HG02610 (cell line): Measurements from ENCODE around the gene CHMP6.
"Not testable (repeated sequence)": the region's sequence is repeated elsewhere in the genome, so short reads cannot be mapped to it uniquely, and the experiment has no call there.

Experiments
- ATAC-seq: cut with Tn5 transposase; IDR thresholded peaks from one replicate; pipeline ENCODE4 v1.9.1; 2021; ENCODE audit warnings: mild to moderate bottlenecking, moderate library complexity; ENCODE audit not compliant: unreplicated experiment

Gene CHMP6

DNA sequence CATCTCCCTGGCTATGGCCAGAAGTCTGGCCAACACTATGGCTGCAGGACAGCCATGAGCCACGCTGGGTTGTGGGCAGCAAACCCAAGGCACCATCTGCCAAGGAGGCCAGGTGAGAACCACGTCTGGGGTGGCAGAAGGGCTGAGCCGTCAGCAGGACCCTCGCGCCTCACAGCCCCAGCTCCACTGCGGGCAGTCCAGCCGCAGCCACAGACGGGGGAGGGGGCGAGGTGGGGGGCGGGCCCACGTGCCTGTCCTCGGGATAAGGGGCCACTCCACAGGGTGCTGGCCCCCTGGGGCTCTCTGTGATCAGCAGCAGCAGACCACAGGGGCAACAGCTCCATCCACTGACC, 36.8 kb downstream of the CHMP6 start:
- no peak for ATAC-seq

DNA sequence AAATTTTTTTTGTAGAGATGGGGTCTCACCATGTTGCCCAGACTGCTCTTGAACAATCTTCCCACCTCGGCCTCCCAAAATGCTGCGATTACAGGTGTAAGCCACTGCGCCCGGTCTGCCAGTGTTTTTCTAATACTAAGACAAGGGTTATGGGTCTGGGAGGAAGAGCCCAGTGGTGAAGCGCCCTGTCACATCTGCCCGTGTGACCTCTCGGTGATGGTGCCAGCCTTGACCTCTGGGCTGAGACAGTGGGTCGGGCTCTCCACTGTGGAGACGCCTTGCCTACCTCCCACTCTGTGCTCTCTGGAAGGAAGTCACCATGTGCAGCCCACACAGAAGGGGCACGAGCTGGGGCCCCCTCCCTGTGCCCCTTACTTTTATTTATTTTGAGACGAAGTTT, 38.2 kb downstream of the CHMP6 start:
- no peak for ATAC-seq

DNA sequence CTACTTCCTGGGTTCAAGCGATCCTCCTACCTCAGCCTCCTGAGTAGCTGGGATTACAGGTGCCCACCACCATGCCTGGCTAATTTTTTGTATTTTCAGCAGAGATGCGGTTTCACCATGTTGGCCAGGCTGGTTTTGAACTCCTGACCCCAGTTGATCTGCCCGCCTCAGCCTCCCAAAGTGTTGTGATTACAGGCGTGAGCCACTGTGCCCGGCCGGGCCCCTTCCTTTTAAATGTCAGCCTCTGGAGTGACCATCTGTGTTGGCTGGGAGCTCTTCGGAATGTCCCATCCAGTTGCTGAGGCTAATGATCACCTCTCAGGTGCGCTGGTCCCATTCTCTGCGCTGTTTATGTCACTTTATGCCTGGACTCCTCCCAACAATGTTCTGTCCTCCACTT, 38.7 kb downstream of the CHMP6 start:
- ATAC-seq: not testable (repeated sequence)

DNA sequence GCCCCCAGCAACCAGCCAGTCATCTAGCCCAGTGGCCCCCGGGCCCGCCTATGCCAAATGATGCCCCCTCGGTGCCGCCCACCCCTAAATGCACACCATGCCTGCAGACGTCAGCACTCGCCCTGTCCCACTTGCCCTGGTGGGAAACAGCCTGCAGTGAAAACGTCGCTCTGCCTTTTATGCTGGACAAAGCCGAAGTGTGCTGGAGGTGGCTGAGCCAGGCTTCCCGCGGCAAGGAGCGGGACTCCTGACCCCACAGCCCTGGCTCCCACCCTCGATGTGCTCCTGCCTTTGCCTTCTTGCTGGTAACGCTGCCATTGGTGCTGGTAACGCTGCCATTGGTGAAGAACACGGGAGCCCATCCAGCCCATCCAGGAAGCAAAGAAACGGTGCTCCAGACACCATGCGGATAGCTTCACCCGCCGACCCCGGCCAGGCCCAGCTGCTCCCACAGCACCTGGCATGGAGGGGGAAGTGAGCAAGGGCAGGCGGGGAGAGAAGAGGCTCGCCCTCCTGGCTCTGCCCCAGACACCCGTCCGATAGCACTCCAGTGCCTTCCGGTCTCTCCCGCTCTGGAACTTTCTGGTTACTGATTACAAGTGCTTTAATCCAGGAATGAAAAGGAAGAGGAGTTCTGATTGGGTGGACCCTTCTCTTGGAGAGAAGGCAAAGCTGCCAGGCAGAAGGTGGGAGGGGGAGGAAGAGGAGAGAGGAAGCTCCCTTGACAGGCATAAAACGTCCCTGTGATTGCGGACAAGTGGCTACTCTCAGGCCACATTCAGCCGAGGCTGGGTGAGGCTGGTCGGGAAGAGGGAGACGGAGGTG, 39.3 kb downstream of the CHMP6 start:
- ATAC-seq: no peak

DNA sequence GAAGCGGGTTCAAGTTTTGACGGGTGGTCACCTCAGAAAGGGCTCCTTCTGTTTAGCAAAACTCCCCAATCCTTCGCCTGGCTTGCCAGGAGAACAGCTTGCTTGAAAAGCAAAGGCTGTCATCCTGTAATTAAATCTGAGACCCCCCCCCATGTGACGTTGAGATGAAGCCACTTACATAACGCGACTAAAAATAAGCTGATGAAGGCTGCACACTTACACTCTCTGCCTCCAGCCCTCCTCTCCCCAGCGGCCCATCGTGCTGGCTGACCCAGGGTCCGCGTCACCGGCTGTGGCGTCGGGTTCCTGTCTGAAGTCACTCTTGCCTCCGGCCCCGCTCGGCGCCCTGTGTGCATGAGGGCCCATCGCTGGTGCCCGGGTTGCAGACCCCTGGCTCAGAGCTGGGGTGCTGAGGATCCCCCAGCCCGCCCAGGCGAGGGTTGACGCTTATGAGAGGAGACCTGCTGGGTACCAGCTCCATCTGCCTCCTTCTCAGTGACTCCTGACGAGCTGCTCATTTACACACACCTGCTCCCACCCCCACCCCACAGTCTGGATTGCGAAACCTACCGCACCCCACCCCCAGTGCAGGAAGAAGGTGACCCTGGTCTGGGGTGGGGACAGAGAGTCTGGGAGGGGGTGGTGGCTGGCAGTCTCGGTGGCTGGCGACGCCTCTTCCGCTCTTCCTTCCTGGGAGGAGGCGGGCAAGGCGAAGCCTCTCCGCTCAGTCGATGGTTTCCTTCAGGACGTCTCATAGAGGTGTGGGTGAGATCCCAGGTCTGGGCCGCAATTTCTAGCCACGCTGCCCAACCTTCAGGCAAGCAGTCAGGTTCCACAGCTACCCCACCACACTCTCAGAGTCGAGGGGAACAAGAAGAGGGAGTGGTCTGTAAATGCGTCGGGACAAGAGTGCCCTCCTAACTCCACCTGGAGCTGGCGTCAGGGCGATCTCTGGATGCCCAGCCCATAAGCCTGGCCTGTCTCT, 40.2 kb downstream of the CHMP6 start:
- no peak for ATAC-seq

DNA sequence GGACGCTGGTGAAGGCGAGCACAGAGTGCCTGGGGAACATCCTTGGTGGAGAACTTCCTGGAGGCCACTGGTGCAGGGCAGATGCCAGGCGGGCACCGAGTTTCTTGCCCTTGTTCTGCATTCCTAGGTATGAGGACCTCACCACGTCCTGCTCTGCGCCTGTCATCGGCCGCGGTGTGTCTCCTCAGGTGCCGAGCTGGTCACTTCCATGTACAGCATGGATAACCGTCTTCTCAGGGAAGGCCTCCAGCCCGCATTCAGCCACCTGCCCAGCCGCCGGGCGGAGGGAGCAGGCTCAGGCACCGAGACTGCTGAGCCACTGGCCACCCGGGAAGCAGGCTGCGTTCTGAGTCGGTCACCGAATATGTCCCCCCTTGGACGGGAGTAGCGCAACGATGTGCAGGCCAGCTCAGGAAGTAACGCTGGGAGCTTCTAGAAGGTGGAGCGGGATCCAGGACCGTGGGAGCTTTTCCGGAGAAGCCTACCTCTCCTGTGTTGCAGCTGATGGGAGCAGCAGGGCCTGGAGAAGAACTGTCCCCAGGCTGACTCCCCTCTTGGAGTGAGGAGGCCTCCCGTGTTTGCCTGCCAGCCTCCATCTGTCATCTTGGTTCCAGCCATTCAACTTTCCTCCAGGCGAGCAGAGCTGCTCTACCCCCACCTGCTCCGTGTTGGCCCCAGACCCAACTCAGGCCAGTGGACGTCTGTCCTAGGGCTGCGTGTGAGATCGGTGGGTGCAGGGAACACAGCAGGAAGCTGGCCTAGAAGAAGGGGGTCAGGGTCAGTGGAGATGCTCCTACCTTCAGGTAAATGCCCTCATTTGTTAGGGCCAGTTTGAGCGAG, 41.2 kb downstream of the CHMP6 start:
- no peak for ATAC-seq

DNA sequence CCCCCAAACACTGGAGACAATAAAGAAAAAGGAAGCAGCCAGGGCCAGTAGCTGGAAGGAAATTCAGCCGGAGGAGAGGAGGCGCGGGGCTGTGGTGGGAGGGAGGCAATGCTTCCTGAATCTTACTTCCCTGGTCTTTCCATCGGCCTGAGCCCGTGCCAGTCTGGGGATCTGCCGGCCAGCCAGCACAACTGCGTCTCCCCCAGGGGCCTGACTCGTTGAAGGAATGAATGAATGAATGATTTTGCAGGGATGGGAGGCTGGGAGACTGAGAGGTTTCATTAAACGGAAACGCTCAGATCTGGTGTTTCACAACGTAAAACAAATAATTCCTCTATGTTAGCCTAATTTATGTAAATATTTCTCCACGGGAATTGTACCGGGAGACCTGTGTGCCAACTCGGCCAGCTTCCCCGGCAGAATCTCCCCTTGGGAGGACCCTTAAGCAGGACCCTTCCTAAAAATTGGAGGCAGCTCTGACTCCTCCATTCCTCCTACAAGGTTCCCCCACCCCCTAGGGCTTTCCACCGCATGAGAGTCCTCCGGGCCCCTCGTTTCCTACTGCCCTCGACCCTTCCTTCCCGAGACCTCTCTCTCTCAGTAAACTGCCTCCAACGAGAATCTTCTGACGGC, 42.0 kb downstream of the CHMP6 start:
- ATAC-seq: no peak

DNA sequence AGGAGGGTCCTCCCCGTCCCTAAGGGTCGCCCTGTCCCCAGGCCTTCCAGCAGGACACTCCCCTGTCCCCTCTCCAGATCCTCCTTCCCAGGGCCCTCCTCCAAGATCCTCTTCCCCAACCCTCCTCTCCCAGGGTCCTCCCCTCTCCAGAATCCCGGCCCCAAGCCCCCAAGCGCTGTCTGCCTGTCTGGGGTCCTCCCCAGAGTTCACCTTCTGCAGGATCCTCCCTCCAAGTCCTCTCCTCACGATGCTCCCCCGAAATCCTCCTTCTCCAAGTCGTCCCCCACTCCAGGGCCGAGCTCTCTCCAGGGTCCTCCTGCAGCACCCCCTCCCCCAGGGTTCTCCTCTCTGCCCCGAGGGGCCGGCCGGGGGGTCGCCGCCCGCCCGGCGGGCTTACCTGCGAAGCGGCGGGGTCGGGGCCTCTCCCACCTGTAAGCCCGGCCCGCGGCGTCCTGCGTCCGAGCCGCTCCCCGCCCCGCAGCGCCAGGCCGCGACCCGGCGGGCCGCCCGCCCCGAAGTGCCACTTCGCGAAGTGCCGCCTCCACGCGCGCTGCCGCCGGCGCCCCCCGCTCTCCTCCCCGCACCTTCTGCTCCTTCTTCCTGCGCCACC, 42.6 kb downstream of the CHMP6 start:
- ATAC-seq: no peak

DNA sequence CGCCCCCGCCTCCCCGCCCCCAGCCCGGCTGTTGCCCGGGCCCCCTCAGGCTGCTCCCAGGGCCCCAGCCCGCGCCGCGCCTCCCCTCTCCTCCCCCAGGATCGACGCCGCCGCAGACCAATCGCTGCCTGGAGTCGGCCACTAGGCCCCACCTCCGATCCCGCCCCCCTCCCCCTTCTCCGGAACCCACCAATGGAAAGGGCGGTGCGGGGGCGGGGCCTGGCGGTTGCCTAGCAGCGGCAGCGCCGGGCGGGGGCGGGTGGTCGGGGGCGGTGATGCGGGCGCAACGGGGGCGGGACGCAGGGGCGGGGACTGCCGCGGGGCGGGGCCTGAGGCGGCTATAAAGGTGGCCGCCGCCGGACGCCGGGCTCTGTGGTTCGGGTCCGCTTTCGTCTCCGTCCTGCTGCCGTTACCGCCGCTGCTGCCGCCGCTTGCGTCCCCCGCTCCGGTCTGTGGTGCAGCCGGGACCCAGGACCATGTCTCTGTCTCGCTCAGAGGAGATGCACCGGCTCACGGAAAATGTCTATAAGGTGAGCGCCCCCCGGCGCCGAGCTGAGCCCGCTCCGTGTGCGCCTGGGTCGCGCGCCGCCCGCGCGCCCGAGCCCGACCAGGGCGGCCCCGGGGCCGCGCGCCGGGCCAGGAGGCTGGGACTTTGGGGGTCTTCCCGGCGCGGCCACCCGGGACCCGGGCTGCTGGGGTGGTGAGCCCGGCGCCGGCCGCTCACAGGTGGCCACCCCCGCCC, 43.3 kb downstream of the CHMP6 start, which contains the start of gene BAIAP2:
Gene BAIAP2 (plus strand): TSS at position 373 of the 742 bp plus-strand sequence. CDS start 104 bp downstream, at position 477.
- peak; percentile 70 for ATAC-seq

DNA sequence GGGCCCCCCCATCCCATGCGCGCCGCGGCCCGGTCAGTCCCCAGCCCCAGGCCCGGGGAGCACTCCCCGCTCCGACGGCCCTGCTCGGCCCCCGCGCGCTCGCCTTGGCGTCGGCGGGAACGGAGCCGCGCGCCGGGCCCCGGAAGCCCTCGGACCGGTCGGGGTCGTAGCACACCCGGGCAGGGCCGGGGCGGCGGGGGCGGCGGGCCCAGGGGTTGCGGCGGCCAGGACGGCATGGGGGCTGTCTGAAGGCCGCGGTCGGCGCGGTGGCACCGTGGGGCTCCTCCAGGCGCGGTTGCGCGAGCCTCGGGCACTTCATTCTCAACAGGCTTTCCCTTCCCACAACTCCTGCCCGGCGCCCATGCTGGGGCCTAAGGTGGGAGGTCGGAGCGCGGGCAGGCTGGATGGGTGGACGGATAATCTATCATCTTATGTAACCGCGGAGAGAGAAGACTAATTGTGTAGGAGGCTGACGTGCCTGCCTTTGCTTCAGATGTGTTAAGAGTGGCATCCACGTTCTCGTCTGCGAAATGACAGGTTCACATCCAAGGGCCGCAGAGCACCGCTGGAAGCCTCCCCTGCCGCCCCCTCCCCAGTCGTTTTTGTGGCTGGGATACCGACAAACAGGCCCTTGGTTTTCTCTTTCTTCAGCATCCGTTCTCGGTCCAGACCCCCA, 44.0 kb downstream of the CHMP6 start:
- ATAC-seq: no peak

DNA sequence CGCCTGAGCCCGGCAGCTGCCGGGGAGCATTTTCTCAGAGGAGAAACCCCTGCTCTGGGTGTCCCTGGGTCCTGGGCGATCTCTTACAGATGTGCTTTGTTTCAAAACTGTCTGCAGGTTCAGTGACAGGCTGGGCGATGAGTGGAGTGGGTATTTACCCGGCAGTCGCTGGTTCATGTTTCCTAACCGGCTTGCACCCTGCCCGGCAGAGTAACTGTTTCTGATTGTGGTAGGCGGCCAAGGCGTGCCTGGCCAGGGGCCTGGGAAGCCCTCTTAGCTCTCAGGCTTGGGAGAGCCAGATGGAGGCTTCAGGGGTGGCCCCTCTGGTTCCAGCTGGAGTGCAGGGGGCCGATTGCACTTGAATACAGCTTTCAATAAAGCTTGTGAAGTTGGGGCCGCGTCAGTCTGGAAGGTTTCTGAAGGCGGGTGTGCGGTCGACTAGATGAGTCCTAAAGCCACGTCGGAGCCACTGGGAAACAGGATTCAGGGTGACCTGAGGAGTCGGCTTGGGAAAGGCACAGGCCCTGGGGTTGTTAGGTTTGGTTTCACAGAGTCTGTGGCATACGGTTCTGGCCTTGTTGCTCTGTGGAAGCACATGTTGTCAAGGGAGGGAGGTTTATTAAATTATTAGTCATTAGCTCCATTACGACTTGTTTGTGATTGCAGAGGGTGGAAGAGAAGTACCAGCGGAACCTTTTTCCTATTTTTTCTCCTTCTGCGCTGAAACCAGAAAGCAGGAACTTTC, 44.7 kb downstream of the CHMP6 start:
- ATAC-seq: no peak

DNA sequence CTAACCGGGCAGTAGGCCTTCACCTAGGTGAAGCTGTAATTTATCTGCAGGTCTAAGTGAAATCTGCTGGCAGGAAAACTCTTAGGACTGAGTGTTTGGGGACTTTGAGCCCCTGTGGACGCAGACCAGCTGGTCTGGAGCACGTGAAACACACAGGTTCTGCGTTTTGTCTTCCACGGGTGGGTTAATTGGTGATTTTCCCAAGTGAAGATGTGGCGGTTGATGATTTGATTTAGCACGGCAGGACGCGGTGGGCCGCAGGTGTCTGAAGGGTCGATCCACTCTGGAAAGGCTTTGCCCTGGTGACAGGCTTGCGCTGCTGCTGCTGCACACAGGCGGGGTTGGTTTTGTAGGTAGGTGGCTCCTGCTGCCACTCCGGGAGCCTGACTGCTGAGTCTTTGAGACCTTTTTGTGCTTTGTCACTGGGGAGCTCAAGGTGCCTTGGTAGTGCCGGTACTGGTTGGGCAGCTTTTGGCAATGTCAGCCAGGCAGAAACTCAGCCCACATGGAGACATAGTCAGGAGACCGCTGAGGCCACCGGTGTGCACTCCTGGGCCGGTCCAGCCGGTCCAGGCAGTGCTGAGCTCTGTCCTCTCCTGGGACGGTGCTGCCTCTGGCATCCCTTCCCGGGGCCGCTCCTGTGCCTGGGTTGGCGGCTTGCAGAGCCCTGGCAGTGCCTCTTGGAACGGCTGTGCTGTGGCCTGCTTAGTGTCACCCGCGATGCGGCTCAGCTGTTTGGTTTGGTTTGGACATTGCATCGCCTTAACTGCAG, 45.6 kb downstream of the CHMP6 start:
- ATAC-seq: no peak

DNA sequence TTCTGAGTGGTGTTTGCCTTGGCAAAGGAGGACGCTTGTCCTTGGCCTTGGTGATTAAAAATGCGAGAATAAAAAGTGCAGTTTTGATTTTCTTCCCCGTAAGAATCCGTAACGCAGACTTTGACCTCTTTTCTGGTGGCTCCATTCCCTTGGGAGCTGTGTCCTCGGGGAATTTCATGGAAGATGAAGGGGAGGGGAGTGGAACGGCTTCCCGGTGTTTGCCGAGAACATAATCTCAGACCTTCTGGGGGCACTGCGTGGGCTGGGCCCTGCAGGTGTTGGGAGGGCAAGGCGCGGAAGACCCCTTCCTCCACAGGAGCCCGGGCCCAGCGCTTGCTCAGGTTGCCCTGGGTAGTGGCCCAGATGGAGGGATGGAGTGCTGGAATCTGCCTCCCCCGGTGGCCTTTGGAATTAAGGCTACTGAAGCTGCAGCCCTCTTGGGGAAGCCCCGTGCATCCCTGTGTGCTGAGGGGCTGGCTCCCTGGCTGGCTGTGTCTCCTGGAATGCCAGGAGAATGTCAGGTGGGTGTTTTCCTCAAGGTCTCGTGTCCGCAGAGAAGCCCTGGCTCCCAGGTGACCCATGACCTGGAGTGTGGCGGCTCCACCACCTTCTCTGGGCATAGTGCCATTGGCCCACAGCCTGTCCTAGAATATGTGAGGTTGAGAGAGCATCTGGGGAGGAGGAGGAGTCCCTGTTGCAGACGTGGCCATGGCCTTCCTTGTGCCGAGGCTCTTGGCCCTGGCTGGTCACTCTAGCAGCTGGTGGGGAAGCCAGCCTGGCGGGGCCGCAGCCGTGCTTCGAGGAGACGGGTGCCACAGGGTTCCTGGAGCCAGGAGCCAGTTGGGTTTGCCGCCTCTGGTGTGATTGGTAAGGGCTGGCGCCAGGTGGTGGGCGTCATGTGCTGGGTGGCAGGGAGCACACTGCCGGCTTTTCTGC, 46.4 kb downstream of the CHMP6 start:
- no peak for ATAC-seq

DNA sequence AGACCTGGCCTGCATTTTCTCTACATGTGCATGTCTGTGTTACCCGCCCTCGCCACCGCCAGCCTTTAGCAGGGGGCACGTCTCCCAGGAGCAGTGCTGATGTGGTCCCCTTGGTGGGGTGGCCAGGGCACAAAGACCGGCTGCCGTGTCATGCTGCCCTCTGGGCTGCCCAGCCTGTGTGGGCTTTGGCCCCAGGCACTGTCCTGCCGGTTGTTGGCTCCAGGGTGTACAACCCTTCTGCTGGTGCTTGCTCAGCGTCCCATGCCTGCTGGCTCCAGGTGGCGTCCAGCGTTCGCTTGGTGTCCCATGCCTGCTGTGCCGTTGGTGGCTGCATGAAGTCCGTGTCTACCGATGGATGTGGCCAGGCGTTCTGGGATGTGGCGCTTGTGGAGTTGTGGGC, 47.5 kb downstream of the CHMP6 start:
- ATAC-seq: no peak

DNA sequence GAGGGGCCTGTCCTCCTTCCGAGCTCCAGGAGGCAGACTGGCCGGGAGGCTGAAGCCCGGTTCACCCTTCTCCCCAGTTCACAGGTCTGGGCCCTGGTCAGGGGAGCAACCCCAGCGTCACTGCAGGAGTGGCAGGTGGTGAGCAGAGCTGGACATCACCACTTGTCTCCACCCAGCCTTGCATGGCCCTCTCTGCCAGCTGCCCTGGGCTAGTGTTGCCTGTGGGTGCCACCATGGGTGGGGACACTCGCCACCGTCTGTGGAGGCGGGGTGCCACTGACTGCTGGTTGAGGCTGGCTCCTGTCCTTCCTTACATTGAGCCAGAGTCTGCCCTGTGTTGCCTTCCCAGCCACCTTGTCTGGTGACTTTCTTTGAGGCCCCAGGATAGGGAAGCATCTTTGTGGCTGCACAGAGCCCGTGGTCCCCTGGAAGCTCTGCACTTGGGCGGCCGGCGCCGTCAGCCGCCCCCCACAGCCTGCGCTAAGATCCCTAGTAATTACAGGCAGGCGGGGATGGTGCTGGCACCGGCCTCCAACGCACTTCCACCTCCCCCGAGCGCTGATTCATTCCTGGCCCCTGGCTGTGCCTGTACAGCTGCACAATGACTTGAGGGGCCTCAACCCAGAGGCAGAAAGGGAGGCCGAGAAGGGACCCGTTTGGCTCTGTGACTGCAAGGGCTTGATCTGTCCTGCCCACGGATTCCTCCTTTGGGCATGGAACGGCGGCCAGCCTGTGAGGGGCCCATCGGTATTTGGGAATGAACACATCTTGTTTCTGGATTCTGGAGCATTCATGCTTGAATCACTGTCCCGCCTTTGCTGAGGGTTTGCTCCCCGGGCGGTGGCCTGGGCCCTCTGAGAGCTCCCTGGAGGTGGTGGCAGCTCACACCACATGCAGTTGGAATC, 48.5 kb downstream of the CHMP6 start:
- ATAC-seq: no peak
